ENCODE measurements around the gene CUEDC1. TPM values are rescaled to one million over a fixed set of nuclear protein-coding genes. Genes with fewer than 3 reads are reported as not detected.
A peak's percentile ranks its signal among the peaks of the same experiment; 100 is the strongest.
"Not testable (repeated sequence)": the region's sequence is repeated elsewhere in the genome, so short reads cannot be mapped to it uniquely, and the experiment has no call there.

Gene CUEDC1
- total RNA-seq, 1 experiment from 2014 or later = 12.2 TPM

DNA sequence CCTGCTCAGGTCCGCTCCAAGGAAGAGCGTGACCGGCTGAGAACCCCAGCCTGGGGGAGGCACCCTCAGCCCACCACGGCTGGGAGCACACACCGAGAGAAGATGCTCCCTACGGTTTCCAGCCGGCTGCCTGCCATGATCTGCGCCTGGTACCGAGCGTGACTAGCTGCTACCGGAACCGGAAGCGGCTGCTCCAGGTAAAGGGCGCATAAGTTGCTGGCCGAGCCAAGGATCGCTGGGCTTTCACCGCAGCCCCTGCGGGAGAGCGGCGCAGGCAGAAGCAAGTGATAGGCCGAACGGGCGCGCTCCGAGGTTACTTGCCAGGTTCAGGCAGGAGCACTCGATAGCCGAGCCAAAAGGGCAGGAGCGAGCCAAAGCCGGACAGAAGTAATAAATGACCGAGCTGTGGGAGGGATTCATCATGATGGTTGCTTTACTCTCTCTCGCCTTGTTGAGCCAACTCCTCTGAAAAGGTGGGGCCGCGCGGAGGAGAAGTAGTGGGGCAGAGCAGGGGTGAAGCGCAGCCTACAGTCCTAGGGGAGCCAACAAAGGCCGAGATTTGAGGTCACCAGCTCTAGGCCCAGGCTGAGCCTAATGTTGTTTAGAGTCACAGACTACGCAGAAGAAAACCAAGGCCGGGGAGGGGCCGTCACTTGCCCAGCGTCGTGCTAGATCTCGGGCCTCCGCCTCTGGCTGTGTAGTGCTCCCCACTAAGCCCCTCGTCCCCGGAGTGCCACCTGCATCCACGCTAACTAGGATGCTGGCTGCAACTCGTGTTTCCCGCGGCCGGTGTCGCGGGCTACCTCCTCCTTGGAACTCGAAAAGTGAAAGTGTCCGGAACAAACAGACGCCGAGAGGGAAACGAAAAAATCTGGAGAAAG, 105.1 kb downstream of the CUEDC1 start, which contains the start of gene MRPS23:
MRPS23 (minus strand) TSS at position 171 of the 881 bp plus-strand sequence; CDS start at position 137, 34 bp downstream.
- DNase-seq (ENCODE audit: extremely low read depth, low read depth) = peak; percentile 98

DNA sequence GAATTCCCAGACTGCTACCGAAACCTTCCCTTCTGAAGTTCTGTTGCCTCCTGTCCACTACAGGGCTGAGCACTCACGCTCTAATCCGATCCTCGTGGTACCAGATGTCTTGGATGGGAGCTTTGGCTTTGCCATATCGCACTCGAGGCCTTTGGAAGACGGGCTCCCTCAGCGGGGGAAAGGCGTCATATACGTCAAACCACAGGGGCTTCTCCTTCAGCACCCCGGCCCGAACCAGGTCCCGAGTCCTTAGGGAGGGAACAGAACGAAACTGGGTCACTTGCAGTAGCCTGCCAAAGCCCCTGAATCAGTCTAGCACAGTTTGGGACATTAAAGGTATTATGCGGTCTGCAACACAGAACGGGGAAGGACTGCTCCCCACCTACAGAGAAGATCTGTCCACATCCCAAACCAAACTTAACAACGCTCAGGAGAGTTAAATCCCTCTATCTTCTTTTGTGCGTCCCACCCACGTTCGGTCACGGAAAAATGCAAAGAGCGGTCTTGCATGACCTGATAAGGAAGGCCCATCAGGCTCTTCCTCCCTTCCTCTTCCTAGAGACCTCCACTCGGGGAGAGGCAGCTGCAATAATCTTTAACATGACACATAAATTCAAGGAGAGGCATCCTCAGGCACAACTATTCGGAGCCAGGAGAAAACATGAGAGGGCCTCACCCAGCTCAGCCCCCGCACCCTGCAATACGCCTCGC, 105.9 kb downstream of the CUEDC1 start:
- DNase-seq (ENCODE audit: extremely low read depth, low read depth) = no peak

DNA sequence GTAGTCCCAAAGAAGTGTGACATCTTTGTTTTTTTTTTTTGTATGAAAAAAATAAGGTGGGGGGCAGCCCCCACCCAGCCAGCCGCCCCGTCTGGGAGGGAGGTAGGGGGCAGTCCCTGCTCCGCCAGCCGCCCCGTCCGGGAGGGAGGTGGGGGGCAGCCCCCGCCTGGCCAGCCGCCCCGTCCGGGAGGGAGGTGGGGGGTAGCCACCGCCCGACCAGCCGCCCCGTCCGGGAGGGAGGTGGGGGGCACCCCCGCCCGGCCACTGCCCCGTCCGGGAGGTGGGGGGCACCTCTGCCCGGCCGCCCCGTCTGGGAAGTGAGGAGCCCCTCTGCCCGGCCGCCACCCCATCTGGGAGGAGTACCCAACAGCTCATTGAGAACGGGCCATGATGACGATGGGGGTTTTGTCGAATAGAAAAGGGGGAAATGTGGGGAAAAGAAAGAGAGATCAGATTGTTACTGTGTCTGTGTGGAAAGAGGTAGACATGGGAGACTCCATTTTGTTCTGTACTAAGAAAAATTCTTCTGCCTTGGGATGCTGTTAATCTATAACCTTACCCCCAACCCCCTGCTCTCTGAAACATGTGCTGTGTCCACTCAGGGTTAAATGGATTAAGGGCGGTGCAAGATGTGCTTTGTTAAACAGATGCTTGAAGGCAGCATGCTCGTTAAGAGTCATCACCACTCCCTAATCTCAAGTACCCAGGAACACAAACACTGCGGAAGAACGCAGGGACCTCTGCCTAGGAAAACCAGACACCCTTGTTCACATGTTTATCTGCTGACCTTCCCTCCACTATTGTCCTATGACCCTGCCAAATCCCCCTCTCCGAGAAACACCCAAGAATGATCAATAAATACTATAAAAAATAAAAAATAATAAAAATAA, 108.9 kb downstream of the CUEDC1 start:
- not testable (repeated sequence) for DNase-seq (ENCODE audit: extremely low read depth, low read depth)

- DNase-seq (ENCODE audit: extremely low read depth, low read depth) = no peak
Measured at GRCh38 chr17:57842280-57842679, 112.9 kb downstream of the CUEDC1 start.

GRCh38 chr17:57839571-57839923, 115.7 kb downstream of the CUEDC1 start:
- DNase-seq (ENCODE audit: extremely low read depth, low read depth) = no peak

DNA sequence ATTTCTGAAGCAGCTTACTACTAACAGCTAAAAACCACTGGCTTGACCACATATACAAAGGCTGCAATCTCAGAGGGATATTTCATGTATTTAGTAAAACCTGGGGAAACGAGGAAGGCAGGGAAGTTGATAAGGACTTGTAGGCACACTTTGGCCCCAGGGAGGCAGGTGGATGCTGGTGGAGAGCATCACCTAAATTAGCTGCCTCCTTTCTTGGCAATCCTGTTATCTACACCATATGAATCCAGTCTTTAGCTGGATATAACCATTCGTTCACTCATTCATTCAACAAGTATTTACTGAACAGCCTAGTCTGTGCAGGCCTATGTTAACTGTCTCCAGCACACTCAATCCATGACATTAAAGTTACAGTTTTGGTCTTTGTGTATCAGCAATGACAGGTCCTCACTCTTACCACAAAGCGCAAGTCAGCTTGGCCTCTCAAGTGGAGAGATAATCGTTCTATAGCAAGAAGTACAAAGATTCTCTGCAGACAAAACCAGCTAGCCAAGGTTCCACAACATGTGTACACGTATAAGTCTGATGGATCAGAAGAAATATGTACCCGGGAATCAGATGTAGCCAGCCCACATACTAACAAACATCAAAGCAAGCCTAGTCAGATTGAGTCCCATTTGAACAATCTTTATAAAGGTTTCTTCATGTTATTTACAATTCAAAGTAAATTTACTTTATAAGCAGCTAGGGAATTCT, 116.2 kb downstream of the CUEDC1 start:
- DNase-seq (ENCODE audit: extremely low read depth, low read depth) = no peak

DNA sequence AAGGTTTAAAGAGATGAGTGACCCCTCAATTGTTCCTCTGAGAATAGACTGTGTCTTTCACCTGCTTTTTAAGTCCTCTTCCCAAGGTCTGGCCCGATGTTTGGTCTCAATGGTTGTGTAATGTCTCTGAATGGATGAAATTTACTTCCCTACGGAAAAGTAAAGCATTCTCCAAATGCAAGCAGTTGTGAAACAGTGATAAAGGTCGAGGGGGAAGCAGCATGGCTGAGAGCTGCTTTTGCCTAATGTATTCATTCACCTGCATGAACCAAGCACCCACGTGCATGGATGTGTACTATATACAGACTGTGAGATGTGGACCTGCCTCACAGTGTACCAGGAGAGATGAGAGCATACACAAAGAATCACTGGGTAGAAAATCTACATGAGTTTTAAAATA, 116.8 kb downstream of the CUEDC1 start:
- DNase-seq (ENCODE audit: extremely low read depth, low read depth) = no peak

DNA sequence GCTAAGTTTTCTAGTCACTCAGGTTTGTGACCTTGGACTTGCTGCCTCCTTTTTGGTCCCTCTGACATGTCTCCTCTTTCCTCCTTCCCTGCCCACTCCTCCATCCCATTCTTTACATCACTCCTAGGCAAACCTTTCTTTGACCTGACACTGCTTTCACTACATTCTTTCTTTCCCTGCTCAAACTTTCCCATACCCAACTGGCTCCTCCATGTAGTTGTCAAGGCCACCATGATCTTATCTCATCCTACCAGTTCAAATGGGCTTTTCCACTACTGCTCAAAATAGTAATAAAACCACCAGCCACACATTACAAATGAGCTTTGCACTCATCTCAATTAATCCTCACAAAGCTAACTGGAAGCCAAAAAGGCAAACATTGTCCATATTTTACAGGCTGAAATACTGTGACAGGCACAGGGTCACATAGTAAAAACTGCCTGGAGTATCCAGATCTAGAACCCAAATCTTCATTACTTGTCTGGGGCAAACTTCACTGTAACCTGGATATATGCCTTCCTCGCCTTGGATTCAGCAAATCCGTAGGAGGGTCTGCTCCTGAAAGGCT, 119.8 kb downstream of the CUEDC1 start:
- no peak for DNase-seq (ENCODE audit: extremely low read depth, low read depth)

GRCh38 chr17:57834146-57834741, 121.0 kb downstream of the CUEDC1 start:
- no peak for DNase-seq (ENCODE audit: extremely low read depth, low read depth)

GRCh38 chr17:57833179-57833939, 121.9 kb downstream of the CUEDC1 start:
- DNase-seq (ENCODE audit: extremely low read depth, low read depth) = peak; percentile 49

DNA sequence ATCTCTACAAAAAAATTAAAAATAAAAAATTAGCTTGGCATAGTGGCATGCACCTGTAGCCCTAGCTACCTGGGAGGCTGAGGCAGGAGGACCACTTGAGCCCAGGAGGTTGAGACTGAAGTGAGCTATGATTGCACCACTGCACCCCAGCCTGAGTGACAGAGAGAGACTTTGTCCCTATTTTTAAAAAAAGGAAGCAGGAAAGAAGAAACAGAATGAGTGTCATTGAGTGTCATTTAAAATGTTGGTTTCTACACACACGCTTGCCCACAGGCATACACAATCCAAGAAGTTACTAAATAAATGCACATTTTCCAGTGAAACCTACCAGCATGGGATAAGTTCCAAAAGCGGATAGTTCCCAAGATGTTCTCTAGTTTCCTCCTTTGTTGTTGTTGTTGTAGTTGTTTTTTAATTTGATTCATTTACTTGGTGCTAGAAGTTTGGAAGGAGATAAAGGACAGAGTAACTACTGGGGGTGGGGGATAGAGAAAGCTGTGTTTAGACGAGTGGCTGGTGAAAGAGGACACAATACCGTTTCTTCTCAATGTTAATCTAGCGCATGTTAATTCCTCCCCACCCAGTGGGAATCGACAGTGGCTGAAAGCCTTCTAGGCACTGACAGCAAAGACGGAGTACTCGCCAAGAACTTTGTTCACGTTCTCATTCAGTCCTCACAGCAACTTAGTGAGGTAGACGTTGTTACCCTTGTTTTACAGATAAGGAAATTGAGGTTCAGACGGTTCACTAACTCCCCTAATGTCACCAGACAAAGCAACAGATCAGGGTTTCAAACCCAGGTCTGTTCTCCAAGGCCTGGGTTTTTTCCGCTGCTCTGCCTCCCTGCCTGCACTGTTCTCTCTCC, 122.7 kb downstream of the CUEDC1 start:
- no peak for DNase-seq (ENCODE audit: extremely low read depth, low read depth)

- DNase-seq (ENCODE audit: extremely low read depth, low read depth) = no peak
Measured at GRCh38 chr17:57830880-57831279, 124.3 kb downstream of the CUEDC1 start.

GRCh38 chr17:57823469-57824401, 131.5 kb downstream of the CUEDC1 start:
- DNase-seq (ENCODE audit: extremely low read depth, low read depth) = no peak

DNA sequence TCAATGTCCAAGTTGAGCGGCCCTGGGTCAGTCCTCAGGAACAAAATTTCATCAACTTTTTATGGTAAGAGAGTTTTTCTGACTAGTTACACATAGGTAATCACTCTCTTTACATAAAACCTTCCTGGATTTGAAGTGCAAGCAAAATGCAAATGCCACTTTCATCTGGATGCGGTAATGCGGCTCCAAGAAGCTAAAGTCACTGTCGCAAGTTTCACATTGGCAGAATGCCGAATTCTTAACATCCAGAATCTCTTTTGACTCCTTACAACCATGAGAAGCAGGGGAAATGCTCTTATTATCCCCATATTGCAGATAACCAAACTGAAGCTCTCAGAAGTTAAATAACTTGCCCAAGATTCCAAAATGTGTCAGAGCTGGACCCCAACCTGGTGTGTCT, 135.3 kb downstream of the CUEDC1 start:
- DNase-seq (ENCODE audit: extremely low read depth, low read depth) = no peak

DNA sequence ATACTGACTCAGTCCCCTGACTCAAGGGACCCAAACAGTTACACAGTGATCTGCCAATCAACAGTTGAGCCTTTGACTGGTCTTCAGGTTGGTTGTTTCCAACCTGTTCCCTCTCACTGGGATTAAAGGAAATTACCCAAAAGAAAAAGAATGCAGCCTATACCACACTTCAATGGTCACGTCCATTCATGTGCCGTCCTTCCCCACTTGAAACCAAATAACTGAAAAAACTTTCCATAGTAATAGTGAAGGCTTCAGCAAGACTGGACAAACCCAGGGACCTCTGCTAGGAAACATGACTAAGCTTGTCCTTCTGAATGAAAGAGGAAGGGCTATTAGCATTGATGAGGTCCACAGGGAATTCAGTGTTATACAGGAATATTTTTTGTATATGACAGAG, 135.9 kb downstream of the CUEDC1 start:
- DNase-seq (ENCODE audit: extremely low read depth, low read depth) = no peak

- no peak for DNase-seq (ENCODE audit: extremely low read depth, low read depth)
Measured at GRCh38 chr17:57818066-57818465, 137.1 kb downstream of the CUEDC1 start.

DNA sequence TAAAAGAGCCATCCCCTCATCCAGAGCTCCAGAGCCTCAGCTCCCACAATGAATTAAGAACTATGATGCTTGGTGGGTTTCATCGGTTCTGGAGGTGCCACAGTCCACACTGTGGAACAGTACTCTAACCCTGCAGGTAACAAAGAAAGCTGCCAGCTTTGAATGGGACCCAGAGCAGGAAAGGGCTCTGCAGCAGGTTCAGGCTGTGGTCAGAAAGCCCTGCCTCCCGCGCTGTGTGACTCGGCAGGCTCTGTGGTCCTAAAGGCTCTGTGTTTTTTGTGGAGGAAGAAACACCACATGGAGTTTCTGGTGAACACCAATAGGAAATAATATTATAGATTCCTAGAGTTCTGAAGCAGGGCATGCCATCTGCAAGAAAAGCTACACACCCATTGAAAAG, 137.9 kb downstream of the CUEDC1 start:
- no peak for DNase-seq (ENCODE audit: extremely low read depth, low read depth)

All from NCI-H460 (cell line).